HEK293T (cell line): ENCODE data around the gene SCMH1.

ENCODE experiments used
- CTCF ChIA-PET: fragments of 350-600 bp; formaldehyde crosslinking; extraction: SDS; loops from one replicate; lab custom pipeline; 2021; ENCODE audit warnings: antibody characterized with exemption, inconsistent platforms; lab: Yijun Ruan, JAX
- POLR2A ChIA-PET: fragments of 350-600 bp; formaldehyde crosslinking; extraction: SDS; loops from one replicate; lab custom pipeline; 2020; ENCODE audit warnings: antibody characterized with exemption, inconsistent platforms; lab: Yijun Ruan, JAX
- DNase-seq: peaks from one replicate; pipeline ENCODE4 v3.0.0; 2012; ENCODE audit warnings: mixed read lengths; ENCODE audit errors: extremely low spot score
- ARNT ChIP-seq: fragments of 450-650 bp; IDR thresholded peaks from 2 replicates; pipeline ENCODE4 v1.6.1; 2017; ENCODE audit warnings: mild to moderate bottlenecking
- BHLHE40 ChIP-seq: fragments of 450-650 bp; IDR thresholded peaks from 2 replicates; pipeline ENCODE4 v1.6.1; 2016; ENCODE audit warnings: mild to moderate bottlenecking, moderate library complexity, borderline replicate concordance
- CTBP1 ChIP-seq: fragments of 450-650 bp; IDR thresholded peaks from 2 replicates; pipeline ENCODE4 v1.6.1; 2016; ENCODE audit warnings: borderline replicate concordance
- ELF4 ChIP-seq: fragments of 450-650 bp; IDR thresholded peaks from 2 replicates; pipeline ENCODE4 v1.6.1; 2017; ENCODE audit warnings: antibody characterized with exemption
- FOXA1 ChIP-seq: fragments of 450-650 bp; IDR thresholded peaks from 2 replicates; pipeline ENCODE4 v1.6.1; 2016; ENCODE audit warnings: mild to moderate bottlenecking
- FOXK2 ChIP-seq: fragments of 450-650 bp; IDR thresholded peaks from 2 replicates; pipeline ENCODE4 v1.6.1; 2016; ENCODE audit warnings: mild to moderate bottlenecking
- FOXM1 ChIP-seq: fragments of 450-650 bp; IDR thresholded peaks from 2 replicates; pipeline ENCODE4 v1.6.1; 2017; ENCODE audit warnings: mild to moderate bottlenecking, borderline replicate concordance
- HDGF ChIP-seq: fragments of 450-650 bp; IDR thresholded peaks from 2 replicates; pipeline ENCODE4 v1.6.1; 2017; ENCODE audit warnings: antibody characterized with exemption, borderline replicate concordance
- L3MBTL2 ChIP-seq: fragments of 450-650 bp; conservative IDR thresholded peaks from 2 replicates; pipeline ENCODE4 v1.6.1; 2016; ENCODE audit warnings: mild to moderate bottlenecking
- LEF1 ChIP-seq: fragments of 450-650 bp; IDR thresholded peaks from 2 replicates; pipeline ENCODE4 v1.6.1; 2017; ENCODE audit warnings: mild to moderate bottlenecking, borderline replicate concordance
- NFRKB ChIP-seq: fragments of 450-650 bp; IDR thresholded peaks from 2 replicates; pipeline ENCODE4 v1.6.1; 2016; ENCODE audit warnings: mild to moderate bottlenecking, moderate library complexity
- SP1 ChIP-seq: fragments of 450-650 bp; IDR thresholded peaks from 2 replicates; pipeline ENCODE4 v1.6.1; 2017
- SUZ12 ChIP-seq: fragments of 450-650 bp; IDR thresholded peaks from 2 replicates; pipeline ENCODE4 v1.6.1; 2016; ENCODE audit warnings: mild to moderate bottlenecking
- TARDBP ChIP-seq: fragments of 450-650 bp; IDR thresholded peaks from 2 replicates; pipeline ENCODE4 v1.6.1; 2016
- ZNF384 ChIP-seq: fragments of 450-650 bp; IDR thresholded peaks from 2 replicates; pipeline ENCODE4 v1.6.1; 2016
- TF ChIP-seq, protein P1 (sequence below): fragments of 450-650 bp; IDR thresholded peaks from 2 replicates; pipeline ENCODE4 v1.6.1; 2016

The SCMH1 gene

DNA sequence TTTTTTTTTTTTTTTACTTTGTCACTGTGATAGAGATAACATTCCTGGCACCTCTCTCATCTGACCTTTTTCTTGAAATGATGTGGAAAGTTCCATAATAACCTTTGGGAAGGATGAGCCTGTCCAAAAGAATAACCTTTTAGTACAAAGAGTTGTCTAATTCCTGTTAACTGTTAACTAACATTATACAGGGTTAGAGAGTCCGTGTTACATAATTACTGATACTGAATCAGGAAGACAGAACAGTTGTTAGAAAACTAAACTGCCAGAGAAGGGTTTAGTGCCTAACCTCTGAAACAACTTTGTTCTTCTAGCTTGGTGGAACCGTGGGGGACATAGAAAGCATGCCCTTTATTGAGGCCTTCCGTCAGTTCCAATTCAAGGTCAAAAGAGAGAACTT, 253.8 kb downstream of the SCMH1 start:
- ChIA-PET CTCF (no interaction called here), POLR2A (interaction anchor here (0.8 kb wide), 1 partner anchor 8 kb away, joined by 3 read pairs; no protein-coding TSS in a partner anchor)
- no peak for TF ChIP-seq LEF1
- TF ChIP-seq HDGF: no peak
- no peak for TF ChIP-seq SUZ12
- TF ChIP-seq SP1: no peak
- no peak for TF ChIP-seq ZNF384
- DNase-seq: no peak

DNA sequence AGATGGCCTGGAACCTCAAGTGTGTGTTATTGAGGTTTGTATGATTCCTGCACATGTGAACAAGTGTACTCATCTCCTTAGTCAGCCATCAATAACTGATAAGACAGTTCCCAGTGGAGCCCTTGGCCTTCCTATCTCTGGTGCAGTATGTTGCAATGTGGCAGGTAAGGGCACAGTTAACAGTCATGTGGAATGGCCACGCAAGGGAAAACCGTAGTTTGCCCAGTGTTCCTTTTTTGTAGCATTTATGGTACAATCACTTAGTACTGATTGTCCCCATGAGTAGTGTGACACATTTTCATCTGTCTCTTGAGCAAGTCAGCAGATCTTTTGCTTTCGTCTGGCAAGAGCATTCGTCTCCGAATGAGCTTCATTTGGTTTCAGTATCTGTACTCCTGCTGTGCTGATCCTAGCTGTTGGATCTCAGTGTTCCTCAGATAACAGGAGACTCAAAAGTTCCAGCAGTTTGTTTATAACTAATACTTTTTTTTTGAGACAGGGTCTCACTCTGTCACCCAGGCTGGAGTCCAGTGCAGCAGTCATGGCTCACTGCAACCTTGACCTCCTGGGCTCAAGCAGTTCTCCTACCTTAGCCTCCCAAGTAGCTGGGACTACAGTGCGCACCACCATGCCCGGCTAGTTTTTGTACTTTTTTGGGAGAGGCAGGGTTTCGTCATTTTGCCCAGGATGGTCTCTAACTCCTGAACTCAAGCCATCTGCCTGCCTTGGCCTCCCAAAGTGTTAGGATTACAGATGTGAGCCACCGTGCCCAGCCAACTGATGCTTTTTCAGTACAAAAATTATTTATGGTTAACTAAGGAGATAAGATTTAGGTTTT, 254.4 kb downstream of the SCMH1 start:
- no peak for DNase-seq
- ChIA-PET CTCF (no interaction called here), POLR2A (interaction anchor here (0.9 kb wide), 1 partner anchor 15 kb away, joined by 3 read pairs; no protein-coding TSS in a partner anchor)
- TF ChIP-seq FOXK2 (no peak), SP1 (no peak), ZNF384 (no peak), BHLHE40 (no peak), LEF1 (no peak), FOXA1 (no peak), NFRKB (no peak), L3MBTL2 (no peak), HDGF (no peak), FOXM1 (no peak), ELF4 (no peak), TARDBP (no peak), SUZ12 (no peak), CTBP1 (no peak), ARNT (no peak)
- TF ChIP-seq, protein P1, sequence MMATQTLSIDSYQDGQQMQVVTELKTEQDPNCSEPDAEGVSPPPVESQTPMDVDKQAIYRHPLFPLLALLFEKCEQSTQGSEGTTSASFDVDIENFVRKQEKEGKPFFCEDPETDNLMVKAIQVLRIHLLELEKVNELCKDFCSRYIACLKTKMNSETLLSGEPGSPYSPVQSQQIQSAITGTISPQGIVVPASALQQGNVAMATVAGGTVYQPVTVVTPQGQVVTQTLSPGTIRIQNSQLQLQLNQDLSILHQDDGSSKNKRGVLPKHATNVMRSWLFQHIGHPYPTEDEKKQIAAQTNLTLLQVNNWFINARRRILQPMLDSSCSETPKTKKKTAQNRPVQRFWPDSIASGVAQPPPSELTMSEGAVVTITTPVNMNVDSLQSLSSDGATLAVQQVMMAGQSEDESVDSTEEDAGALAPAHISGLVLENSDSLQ: no peak

DNA sequence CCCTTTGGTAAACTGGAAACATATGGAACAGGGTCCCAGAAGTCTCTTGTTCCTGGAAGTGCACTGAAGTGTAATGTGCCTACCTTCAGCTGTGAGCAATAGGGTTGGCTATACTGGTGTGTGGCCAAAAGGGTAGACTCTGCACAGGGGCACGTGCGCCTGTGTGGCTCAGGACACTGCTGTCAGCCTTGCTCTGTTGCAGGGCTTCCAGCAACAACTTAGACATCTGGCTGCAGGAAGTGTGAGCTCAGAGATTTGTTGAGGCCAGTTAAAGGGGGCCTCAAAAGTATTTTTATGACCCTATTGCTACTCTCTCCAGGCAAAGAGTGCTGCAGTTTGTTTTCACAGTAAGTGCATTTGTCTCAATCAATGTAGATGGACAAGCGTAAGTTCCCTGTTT, 255.2 kb downstream of the SCMH1 start:
- ChIA-PET POLR2A (interaction anchor here (0.9 kb wide), 1 partner anchor 16 kb away, joined by 3 read pairs; no protein-coding TSS in a partner anchor), CTCF (no interaction called here)
- no peak for DNase-seq
- TF ChIP-seq LEF1: no peak

DNA sequence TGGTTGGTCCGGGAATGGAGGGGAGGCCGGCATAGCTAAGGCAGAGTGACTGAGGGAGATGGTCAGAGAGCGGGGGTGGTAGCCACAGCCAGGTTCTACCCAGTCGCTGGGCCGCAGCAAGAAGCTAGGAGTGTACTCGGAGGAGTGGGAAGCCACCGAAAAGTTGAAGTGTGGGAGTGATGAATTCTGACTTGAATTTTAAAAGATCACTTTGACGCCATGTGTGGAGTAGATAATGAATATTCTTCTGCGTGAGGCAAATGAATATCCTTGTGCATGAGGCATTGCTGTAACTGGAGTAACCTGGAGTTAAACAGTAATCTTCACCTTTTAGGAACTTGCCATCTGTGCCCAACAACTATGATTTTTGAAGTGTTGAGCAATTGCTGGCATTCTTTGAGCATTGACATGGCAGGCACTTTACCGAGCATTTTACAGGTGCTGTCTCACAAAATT, 255.8 kb downstream of the SCMH1 start:
- CTCF ChIA-PET: no interaction called here
- POLR2A ChIA-PET: no interaction called here
- no peak for DNase-seq
- TF ChIP-seq FOXM1 (no peak), SUZ12 (no peak), FOXK2 (no peak), TARDBP (no peak), SP1 (no peak), FOXA1 (no peak), L3MBTL2 (no peak), ZNF384 (no peak), BHLHE40 (no peak), CTBP1 (no peak), ELF4 (no peak)
- TF ChIP-seq, protein P1: no peak

DNA sequence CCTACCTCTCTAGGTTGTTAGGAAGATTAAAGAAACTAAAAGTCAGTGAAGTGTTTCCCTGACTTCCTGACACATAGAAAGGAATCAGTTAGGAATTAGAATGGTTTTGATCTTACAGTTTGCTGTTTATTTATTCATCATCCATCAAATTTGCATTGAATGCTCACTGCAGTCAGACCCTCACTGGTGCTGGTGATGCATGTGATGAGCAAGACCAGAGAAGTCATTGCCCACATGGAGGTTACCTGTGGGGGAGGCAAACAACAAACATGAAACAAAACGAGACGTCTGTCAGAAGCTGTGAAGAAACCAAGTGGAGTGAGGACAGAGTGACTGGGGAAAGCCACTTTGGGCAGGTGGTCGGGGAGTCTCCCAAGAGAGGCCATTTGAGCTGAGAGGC, 256.2 kb downstream of the SCMH1 start:
- POLR2A ChIA-PET: no interaction called here
- CTCF ChIA-PET: no interaction called here
- no peak for TF ChIP-seq ZNF384
- no peak for TF ChIP-seq BHLHE40
- TF ChIP-seq CTBP1: no peak
- TF ChIP-seq TARDBP: no peak
- DNase-seq: no peak

DNA sequence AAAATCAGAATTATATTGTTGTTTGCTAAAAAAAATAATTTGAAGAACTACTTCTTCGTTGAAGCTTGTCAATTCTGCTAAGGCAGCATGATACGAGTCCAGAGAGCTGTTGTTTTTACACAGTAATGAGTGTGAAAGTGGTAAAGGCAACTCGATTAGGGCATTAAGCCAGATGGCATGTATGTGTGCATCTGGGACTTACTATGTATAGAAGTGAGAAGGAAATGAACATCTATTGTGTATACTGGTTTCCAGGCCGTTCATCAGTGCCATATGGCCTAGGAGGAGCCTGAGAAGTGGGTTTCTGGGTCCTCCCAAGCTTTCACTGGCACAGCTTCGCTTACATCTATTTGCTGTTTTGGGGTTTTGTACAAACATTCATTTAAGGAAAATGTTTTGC, 256.9 kb downstream of the SCMH1 start:
- ChIA-PET POLR2A (no interaction called here), CTCF (no interaction called here)
- DNase-seq: no peak
- no peak for TF ChIP-seq BHLHE40
- TF ChIP-seq ELF4: no peak
- no peak for TF ChIP-seq SP1
- no peak for TF ChIP-seq L3MBTL2
- TF ChIP-seq TARDBP: no peak

DNA sequence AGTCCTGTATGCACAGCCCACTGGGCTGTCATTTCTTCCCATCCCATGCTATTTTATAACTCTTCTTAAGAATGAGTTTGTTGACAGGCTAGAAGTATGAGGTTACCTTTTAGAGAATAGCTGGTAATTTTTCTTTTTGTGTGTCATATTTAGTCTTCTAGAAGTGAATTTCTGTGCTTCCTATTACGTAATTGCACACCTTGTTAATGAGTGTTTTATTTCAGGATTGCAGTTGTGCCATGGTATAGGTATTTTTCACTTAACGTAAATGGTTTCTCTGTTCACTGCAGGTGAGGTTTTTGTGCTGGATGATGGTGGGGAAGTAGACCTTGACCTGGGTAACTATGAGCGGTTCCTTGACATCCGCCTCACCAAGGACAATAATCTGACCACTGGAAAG, 257.6 kb downstream of the SCMH1 start:
- POLR2A ChIA-PET: no interaction called here
- DNase-seq: no peak
- no peak for TF ChIP-seq ZNF384
- TF ChIP-seq CTBP1: no peak
- TF ChIP-seq SUZ12: no peak
- TF ChIP-seq TARDBP: no peak
- no peak for TF ChIP-seq FOXA1
- CTCF ChIA-PET: interaction anchor here (0.7 kb wide), 1 partner anchor 352 kb away, joined by 3 read pairs; no protein-coding TSS in a partner anchor

DNA sequence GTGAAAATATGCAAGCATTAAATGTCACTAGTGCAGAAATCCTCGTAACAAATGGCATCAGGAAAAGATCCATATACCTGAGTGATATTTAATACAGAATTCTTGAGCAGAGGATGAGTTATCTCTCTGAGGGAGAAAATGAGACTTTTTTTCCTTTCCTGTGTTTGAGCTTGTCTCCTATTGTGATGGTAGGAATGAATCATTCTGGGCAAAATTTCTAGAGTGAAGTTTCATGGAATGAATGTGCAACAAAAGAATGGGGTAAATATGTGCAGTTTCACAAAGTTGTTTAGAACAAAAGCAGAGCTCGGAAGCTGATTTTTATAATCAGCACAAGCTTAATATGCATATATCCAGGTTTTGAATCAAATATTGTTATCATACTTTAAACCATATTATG, 258.0 kb downstream of the SCMH1 start:
- no peak for TF ChIP-seq ELF4
- no peak for TF ChIP-seq CTBP1
- no peak for TF ChIP-seq ZNF384
- TF ChIP-seq FOXA1: no peak
- no peak for TF ChIP-seq ARNT
- TF ChIP-seq, protein P1: no peak
- TF ChIP-seq L3MBTL2: no peak
- TF ChIP-seq NFRKB: no peak
- TF ChIP-seq HDGF: no peak
- TF ChIP-seq TARDBP: no peak
- no peak for TF ChIP-seq SUZ12
- no peak for TF ChIP-seq FOXK2
- no peak for TF ChIP-seq LEF1
- TF ChIP-seq FOXM1: no peak
- no peak for TF ChIP-seq SP1
- no peak for DNase-seq
- ChIA-PET POLR2A (no interaction called here), CTCF (interaction anchor here (0.7 kb wide), 1 partner anchor 351 kb away, joined by 3 read pairs; no protein-coding TSS in a partner anchor)
